ENCODE measurements around the gene FKBP1A.

FKBP1A gene

GRCh38 chr20:1388741-1389483 lies 3.9 kb downstream of the FKBP1A start:
- no peak overlapping the region for H3K4me3 ChIP-seq (ENCODE audit: low read length)
- no peak for TF ChIP-seq CTCF (conservative IDR thresholded peaks at IDR 0.05; ENCODE audit: low read depth, low read length)
- no peak for DNase-seq (ENCODE audit: low read depth)

GRCh38 chr20:1388253-1388652 lies 4.6 kb downstream of the FKBP1A start:
- no peak for TF ChIP-seq CTCF (conservative IDR thresholded peaks at IDR 0.05; ENCODE audit: low read depth, low read length)
- no peak overlapping the region for H3K4me3 ChIP-seq (ENCODE audit: low read length)
- DNase-seq (ENCODE audit: low read depth): no peak

GRCh38 chr20:1386323-1386722 lies 6.5 kb downstream of the FKBP1A start:
- no peak for TF ChIP-seq CTCF (conservative IDR thresholded peaks at IDR 0.05; ENCODE audit: low read depth, low read length)
- H3K4me3 ChIP-seq (ENCODE audit: low read length): no peak overlapping the region
- DNase-seq (ENCODE audit: low read depth): no peak

GRCh38 chr20:1383623-1384404 lies 9.0 kb downstream of the FKBP1A start:
- TF ChIP-seq CTCF (conservative IDR thresholded peaks at IDR 0.05; ENCODE audit: low read depth, low read length): no peak
- no peak for DNase-seq (ENCODE audit: low read depth)
- no peak overlapping the region for H3K4me3 ChIP-seq (ENCODE audit: low read length)

GRCh38 chr20:1382670-1383069 lies 10.2 kb downstream of the FKBP1A start:
- no peak for DNase-seq (ENCODE audit: low read depth)
- no peak for TF ChIP-seq CTCF (conservative IDR thresholded peaks at IDR 0.05; ENCODE audit: low read depth, low read length)
- no peak overlapping the region for H3K4me3 ChIP-seq (ENCODE audit: low read length)

GRCh38 chr20:1381753-1382591 lies 10.9 kb downstream of the FKBP1A start:
- no peak for TF ChIP-seq CTCF (conservative IDR thresholded peaks at IDR 0.05; ENCODE audit: low read depth, low read length)
- DNase-seq (ENCODE audit: low read depth): no peak
- no peak overlapping the region for H3K4me3 ChIP-seq (ENCODE audit: low read length)

Measured in retinal pigment epithelial cell (primary cell).